ENCODE data around the gene CNMD.

CNMD gene

DNA sequence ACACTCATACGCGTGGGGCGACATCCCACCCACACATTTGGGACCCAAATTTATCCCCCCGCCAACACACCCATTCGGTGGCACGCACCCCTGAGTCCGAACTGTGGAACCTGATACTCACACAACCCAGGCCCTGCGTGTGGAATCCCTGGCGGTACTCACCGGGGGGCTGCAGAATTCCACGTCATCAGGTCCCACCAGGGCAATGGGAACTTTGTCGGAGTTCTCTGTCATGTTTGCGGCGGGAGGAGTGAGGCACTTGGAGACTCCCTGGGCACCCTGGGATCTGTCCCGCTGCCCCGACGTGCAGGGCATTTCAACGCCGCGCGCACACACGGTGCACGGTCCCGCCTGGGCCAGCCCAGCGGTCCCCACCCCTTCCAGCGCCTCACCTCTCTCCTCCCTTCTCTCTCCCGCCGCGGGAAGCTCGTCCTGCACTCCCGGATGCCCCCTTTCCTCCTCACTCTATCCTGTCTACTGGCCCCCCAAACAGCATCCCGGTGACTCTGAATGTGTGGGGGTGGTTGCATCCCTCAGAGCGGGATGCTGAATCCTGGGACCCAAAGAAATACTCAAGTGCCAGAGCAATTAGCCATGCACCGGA, at the start of gene CNMD:
TSS of gene CNMD (minus strand) at position 353 of the 604 bp plus-strand sequence. CDS start at position 234, 119 bp downstream.
- DNase-seq (ENCODE audit: low spot score) = no peak

DNA sequence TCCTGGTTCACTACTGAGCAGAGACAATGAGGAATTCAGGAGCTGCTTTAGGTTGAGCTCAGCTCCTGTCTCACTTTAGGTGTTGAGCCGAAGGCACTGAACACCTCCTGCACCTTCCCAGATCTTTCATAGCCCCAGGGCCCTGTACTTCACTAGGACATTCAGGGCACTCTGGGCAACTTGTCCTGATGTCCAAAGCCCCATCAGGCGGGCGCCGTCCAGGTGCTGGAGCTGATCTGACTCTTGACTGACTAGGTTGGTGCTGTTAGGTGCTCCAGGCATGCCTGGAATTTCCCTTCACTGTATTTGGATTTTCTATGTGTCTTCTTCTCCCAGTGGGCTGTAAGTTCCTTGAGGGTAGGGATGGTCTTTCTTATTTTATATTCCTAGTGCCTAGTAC, 48.4 kb upstream of the CNMD start:
- no peak for DNase-seq (ENCODE audit: low spot score)

DNA sequence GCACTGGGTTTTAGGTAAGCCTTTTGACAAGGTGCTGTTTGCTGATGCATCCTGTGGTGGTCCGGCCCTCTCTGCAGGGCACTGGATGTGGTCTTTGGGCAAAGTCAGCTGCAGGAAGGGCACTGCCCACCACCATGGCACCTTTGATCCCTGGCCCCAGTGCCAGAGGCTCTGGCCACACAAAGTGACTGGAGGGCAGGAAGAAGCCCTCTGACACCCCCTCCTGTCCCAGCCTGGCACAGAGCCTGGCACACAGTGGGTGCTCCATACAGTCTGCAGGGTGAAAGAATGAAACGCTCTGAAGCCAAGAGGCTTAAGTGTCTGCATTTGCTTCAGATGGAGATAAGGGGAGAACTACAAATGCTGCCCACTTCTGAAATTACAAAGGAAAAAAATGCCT, 47.6 kb upstream of the CNMD start:
- no peak for DNase-seq (ENCODE audit: low spot score)

DNA sequence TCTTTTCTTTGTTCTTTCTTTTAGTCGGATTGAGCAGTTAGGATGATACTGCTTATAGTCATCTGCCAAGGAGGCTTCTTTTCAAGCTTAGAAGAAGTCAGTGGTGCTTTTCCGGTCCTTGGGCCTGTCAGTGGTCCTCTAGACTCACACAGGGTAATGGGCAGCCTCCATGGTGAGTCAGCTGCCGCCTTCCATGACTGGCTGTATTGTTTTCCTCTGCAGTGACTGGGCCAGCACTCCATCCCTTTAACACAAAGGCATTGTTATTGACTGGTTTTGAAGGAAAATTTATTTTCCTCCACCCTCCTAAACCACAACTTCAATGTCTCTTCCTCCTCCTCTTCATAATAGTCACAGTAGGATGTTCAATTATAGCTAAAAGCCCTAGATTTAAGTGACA, 47.1 kb upstream of the CNMD start:
- DNase-seq (ENCODE audit: low spot score) = peak; percentile 87

DNA sequence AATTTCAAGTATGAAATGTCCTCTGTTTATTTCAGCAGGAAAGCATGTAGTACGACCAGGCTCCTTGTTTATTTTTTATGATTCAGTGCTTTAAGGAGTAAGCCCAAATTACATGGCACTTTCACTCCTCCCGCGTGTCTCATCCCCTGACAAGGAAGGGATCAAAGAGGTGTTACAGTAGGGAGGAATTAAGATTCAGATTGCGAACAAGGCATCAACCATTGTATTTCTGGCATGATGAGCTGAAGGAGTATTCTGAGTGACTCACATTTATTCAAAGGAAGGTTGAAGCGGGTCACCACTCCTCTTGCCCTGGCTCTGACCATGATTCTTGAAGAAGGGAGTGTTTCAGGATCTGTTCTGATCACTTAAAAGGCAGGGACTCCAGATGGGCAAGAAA, 46.1 kb upstream of the CNMD start:
- no peak for DNase-seq (ENCODE audit: low spot score)

DNA sequence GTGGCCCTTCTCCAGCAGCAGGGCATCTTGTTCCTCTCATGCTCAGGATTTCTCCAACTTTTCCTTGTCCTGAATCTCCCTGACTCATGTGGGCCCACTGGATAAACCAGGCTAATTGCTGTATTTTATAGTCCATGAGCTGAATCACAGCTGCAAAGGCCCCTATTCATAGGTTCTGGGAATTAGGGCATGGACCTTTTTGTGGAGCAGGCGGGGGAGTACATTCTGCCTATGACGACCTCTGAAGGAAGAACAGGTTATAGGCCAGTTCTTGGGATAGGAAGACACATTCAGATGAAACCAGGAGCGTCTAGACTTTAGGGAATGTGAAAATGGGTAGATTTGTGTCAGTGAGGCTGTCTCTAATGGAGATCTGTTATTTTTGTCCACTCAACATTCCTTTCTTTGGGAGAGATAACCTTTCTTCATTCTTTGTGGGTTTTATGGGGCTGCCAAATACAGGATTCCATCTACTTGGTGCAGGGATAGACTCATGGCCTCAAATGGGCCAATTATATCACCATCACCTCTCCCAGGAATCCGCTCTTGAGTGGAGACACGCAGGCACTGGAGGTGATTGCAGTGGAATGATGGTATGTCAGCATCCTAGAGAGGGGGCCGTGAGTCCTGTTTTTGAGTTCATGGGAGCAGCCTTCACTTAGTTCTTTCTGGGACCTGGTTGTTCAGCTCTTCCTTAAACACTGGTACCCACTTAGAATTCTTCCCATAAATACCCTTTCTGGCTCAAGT, 45.1 kb upstream of the CNMD start:
- no peak for DNase-seq (ENCODE audit: low spot score)

DNA sequence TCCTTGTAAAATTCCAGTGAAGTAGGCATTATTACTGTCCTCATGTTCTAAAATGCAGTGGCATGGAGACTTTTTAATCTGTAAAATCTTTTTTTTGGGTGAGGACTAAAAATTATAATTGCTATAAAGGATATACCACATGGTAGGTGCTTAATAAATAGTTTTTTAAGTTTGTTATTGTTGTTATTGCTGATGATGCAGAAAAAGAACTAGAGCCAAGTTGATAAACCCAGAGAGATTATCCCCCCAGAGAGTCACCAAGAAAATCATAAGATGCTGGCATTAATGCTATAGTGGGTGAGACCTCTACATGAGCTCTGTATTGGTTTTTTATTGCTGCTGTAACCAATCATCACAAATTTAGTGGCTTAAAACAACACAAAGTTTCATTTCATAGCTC, 44.3 kb upstream of the CNMD start:
- no peak for DNase-seq (ENCODE audit: low spot score)

DNA sequence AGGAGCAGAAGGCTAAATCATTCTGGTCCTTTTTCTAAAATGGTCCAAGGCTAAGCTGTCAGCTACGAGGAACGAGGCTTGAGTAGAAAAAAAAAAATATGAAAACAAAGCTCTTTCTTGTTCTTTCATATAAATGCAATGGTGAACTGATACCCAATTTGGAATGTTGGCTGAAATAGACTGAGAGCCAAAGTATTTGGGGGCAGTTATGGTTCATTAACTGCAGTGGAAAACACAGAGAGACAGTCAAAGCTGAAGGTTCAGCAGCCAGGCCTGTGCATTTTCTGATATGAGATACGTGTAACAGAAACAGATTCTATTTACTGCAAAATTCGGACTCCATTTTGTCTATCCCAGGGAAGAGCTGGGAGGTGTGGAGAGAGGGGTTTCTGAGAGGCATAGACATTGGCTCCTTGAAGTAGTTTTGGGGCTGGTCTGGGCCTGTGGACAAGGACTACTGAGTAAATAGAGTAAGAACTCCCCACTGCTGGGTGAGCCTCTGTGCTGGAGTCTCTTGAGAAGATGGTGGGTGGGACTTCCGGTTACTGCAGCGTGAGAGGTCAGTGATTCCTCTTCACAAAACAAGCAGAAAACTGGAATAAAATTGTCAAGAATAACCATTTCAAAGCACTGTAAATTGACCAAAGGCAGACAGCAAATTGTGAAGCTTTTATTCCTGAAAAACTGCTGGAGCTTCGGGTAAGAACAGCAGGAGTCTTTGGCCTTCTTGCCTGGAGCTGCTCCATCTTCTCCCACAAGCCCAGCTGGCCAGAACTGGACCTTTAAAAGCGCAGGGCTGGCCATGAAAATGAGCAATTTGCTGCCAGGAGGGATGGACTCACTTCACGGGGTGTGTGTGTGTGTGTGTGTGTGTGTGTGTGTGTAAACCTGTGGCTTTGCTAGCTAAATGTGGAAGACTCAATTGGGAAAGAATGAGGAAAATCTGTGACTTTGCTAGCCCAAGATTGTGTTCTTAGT, 43.1 kb upstream of the CNMD start:
- DNase-seq (ENCODE audit: low spot score) = no peak

DNA sequence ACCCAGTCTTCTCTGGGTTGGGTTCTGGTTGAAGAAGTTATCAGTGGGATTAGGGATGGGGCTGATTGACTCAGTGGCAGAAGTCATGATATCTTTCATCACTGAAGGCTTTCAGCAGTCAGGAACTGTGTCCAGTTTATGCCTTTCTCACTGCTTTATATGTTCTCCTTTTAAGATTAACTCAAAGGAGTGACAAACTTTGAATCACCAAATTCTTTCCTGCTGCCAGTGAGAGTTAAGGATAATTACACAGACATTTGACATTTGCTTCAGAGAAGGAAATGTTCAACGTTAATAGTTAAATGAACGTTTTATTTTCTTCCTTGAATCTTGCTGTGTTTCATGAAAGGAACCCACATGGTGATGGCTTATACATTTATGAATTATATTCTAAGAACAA, 41.0 kb upstream of the CNMD start:
- no peak for DNase-seq (ENCODE audit: low spot score)

DNA sequence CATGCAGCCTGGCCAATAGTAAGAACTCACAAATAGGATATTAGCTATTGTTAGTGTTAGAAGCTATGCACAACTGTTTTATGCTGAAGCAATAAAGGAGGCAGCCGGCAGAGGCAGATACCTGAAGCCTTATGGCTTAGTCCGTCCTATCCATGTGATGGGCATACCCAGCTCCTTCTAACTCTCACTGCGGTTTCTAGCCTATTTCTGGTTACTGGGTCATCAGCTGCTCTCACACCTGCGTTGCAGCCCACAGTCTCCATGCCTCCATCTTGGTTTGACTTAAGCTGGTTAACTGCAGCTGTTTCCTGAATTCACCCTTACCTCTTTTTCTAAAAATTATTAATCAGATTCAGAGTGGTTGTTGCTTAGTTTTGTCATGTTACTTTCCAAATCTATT, 40.5 kb upstream of the CNMD start:
- DNase-seq (ENCODE audit: low spot score) = no peak

DNA sequence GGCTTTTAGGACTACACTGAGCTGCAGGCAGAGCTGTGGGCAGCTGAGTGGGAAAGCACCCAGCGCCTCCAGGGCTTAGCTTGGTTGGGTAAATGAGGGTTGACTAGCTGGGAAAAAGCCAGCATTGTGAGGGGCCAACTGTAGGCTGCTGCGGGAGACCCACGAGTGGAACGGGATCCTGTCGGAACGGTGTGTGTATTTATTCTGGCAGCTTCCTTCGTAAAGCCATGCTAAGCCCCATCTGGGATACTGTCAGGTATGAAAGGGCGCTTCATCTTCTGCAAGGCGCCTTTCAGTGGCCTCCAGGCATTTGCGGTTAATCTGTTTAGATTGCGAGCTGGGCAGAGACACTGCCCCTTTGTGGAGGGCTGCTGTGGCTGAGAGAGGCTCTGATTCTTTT, 39.5 kb upstream of the CNMD start:
- no peak for DNase-seq (ENCODE audit: low spot score)

DNA sequence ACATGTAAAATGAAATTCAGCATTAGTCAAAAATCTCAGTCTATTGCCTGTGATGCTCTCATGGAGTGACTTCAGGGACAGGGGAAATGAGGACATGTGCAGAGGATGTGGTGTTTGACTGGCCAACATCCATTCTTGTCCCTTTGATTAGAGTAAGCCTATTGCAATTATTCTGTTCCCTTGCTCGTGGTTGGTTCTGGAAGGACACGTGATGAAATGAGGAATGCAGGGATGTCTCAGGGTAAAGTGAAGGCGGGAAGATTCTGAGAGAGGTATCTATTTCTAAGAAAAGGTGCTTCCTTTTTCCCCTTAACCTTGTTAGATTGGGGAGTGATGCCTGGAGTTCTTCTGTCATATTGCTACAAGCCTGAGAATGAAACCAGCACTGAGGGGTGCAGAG, 37.1 kb upstream of the CNMD start:
- no peak for DNase-seq (ENCODE audit: low spot score)

DNA sequence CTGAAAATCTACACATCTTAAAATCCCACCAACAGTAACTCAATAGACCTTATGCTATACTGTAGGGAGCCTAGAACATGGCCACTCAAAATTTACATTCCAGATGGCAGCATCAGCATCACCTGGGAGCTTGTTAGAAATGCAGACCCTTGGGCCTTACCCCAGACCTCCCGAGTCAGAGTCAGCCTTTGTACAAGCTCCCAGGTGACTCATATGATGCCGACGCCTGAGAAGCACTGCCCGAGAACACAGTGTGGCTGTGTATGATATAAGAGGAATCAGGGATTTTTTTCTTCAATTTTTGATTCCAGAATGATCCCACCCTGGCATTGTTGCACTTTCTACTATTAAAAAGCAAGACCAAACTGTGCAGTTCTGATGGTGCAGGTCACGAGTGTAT, 35.9 kb upstream of the CNMD start:
- DNase-seq (ENCODE audit: low spot score) = no peak

DNA sequence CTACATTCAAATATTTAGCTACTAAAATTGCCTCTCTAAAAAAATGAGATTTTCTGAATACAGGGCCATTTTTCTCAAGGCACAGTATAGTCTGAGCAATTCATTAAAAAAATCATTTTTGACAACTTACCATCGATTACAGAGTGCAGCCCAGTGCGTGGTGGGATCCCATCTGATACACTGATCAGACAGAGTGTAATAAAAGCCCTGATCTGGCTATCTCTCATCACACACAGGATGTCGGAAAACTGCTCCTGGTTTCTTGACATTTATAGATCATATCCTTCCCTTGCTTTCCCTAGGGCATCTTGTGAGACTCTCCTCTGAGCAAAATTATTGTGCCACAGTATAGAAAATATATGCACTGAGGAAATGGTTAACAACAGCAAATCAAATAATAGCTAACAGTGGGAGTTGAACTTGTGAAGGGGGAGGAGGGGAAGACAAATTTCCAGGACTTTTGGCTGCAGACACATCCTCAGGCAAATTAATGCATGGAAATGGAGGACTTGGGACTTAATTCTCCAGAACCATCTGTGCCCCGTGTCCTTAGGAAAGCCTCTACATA, 28.4 kb upstream of the CNMD start:
- DNase-seq (ENCODE audit: low spot score) = no peak

DNA sequence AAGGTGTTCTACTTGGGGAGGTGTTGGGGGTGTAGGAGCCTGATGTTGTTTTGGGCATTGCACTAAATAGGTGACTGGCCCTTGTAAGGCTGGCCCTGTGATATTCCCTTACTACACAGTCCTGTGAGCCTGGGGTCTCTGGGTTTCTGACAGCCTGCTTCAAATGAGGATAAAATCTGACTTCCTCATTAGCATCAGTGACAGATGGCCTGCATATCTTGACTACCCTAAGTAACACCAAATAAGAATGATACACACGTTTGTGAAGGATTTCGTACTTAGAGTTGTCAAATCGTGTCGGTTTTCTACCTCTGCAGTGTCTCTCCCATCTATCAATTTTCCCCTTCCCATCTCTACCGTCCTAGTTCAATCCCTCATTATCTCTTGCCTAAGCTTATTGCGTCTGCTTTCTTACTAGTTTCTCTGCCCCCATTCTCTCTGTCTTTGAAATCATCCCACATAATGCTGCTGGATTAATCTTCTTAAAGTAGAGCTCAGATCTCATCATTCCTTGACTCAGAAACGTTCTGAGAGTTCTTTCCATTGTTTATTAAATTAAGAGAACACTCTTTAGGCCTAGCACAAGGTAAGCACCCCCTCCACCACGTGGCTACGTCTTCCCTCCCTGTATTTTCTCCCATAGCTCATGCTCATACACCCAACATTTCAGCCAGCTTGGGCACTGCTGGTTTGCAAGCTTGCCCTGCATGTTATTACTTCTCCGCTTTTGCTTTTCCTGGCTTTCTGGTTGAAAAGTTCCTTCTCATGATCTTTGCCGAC, 26.2 kb upstream of the CNMD start:
- DNase-seq (ENCODE audit: low spot score) = peak; percentile 57

DNA sequence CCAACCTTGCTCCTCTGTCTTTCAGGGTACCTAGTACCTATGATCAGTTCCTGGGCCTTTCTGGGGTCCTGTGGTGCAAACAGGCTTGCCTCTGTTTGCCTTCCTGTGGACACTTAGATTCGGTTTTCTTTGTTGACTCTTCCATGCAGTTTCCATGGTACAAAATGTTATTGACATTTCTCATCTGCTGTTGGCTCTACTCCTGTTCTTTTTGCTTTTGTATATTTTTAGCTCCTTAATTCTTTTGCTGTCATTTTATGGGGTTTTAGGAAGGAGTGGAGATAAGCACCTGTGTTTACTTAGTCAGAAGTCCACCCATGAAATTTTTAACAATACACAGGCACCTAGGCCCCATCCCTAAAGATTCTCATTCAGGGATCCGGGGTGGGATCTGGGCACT, 20.5 kb upstream of the CNMD start:
- DNase-seq (ENCODE audit: low spot score) = no peak

DNA sequence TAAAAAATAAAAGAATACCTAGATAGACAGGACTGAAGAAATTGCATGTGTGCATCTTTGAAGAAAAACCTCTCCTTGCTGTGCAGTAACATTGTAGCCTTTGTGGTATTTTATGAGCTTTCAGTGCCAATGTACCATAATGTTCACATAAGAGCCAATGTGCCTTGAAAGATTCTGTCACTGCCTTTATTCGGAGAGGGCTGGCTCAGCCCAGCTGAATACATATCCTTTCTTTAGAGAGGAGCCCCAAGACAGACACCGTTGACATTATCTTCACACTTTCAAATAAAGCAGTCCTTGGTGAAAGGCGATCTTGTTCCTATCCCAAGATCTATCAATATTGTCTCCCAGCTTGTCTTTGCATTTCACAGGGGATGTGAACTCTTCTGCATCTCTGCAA, 18.5 kb upstream of the CNMD start:
- DNase-seq (ENCODE audit: low spot score) = no peak

DNA sequence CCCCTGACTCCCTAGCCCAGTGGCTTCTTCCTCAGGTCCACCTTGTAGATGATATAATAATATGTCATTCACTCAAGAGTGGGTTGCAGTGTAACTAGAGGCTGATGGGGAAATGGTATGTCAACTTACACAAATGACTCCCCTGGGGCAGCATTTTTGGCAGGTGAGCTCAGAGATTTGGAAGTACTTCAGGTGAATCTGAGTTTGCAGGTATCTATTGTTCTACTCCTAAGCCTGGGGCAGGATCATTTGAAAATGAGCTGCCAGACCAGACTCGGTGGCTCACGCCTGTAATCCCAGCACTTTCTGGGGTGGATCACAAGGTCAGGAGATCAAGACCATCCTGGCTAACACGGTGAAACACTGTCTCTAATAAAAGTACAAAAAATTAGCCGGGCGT, 11.6 kb upstream of the CNMD start:
- no peak for DNase-seq (ENCODE audit: low spot score)

DNA sequence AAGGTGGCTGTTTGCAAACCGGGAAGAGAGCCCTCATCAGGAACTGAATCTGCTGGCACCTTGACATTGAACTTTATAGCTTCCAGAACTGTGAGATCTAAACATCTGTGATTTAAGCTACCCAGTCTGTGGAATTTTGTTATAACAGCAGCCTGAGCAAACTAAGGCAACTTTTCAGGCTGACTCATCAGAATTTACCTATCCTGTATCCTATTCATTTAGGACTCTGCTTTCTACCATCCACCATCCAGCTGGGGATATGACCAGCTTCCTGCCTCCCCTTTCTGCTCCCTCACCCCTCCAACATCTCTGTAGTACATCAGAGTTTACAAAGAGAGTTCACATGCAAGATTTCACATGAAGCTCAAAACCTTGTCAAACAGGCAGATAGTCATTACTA, 11.1 kb upstream of the CNMD start:
- no peak for DNase-seq (ENCODE audit: low spot score)

DNA sequence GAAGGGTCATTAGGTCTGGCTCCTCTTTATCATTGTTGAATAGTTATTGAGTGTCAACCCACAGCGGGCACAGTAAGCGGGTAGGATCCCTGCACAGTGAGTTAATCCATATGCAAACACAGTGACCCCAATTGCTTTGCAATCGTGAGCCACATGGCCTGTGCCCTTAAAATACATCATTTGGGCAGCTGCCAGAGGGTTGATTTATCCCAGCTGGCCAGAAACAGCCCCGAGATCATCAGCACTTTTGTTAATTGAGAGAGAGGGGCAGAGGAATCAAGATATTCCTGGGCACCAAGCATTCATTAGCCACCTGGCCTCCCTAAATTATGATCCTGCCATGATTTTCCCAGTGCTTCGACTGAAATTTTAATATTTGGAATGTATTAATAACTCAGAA, 9.8 kb upstream of the CNMD start:
- DNase-seq (ENCODE audit: low spot score) = no peak

DNA sequence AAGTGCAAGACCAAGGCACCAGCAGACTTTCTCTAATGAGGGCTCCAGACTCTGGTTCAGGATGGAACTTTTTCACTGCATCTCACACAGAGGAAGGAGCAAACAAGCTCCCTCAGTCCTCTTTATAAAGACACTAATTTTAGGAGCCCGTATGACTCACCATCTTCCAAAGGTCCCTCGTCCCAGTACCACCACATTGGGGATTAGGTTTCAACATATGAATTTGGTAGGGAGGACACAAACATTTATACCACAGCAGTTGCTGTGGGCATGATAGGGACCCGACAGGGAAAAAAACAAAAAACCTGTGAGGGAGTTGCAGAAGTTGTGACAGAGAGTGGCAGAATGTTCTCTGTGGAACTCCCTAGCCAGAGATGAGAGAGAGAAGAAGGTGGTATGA, 6.5 kb upstream of the CNMD start:
- DNase-seq (ENCODE audit: low spot score) = no peak
